SK-N-SH (cell line): ENCODE measurements around the gene CORO1A. TPM values are rescaled to one million over a fixed set of nuclear protein-coding genes. Genes with fewer than 3 reads are reported as not detected.

ENCODE experiments used
- CTCF ChIA-PET: fragments of 300-600, 350-600 bp; formaldehyde crosslinking; extraction: SDS; loops from one replicate; lab custom pipeline; 2021; lab: Yijun Ruan, JAX
- POLR2A ChIA-PET: fragments of 350-600 bp; sonication (Branson Sonifier 250); formaldehyde crosslinking; extraction: SDS; loops from one replicate; lab custom pipeline; 2020; ENCODE audit warnings: antibody characterized with exemption, inconsistent platforms; lab: Yijun Ruan, JAX
- DNase-seq: peaks from one replicate; pipeline ENCODE4 v3.0.0; 2012
- H2AFZ ChIP-seq: fragments of 200-600 bp; sonication (generic); 2 replicates; pipeline ENCODE4 v1.8.1; 2016; ENCODE audit warnings: antibody characterized with exemption, mild to moderate bottlenecking, low read depth
- H3F3A ChIP-seq: fragments of 200-600 bp; sonication (generic); replicated peaks from 2 replicates; pipeline ENCODE3; 2016; ENCODE audit warnings: antibody characterized with exemption, mild to moderate bottlenecking; ENCODE audit not compliant: insufficient read depth
- H3K27ac ChIP-seq, 2 experiments: fragments of 200-500 bp in 1 of 2; fragments of 200-600 bp in 1 of 2; sonication (Bioruptor generic) in 1 of 2; sonication (generic), shearing (Covaris generic) in 1 of 2; 2 replicates each; pipeline versions ENCODE4 v1.5.1 to v1.6.1; 2014 to 2016; ENCODE audit warnings: low read depth in 2 of 2, inconsistent platforms in 1 of 2, low read length in 1 of 2, mild to moderate bottlenecking in 1 of 2, mixed read lengths in 1 of 2
- H3K27me3 ChIP-seq: fragments of 200-600 bp; sonication (generic), shearing (Covaris generic); 2 replicates; pipeline ENCODE4 v1.6.1; 2016; ENCODE audit warnings: mixed run types; ENCODE audit not compliant: insufficient read depth
- H3K36me3 ChIP-seq, 2 experiments: fragments of 200-500 bp in 1 of 2; fragments of 200-600 bp in 1 of 2; sonication (Bioruptor generic) in 1 of 2; sonication (generic) in 1 of 2; replicated peaks in 1 of 2; 2 replicates each; pipeline versions ENCODE3 to v1.5.1; 2014 to 2016; ENCODE audit warnings: low read length in 1 of 2, mild to moderate bottlenecking in 1 of 2; ENCODE audit not compliant: insufficient read depth in 2 of 2, control insufficient read depth in 1 of 2
- H3K4me1 ChIP-seq, 2 experiments: fragments of 200-500 bp in 1 of 2; fragments of 200-600 bp in 1 of 2; sonication (Bioruptor generic) in 1 of 2; sonication (generic), shearing (Covaris generic) in 1 of 2; 2 replicates each; pipeline versions ENCODE4 v1.5.1 to v1.6.1; 2014 to 2016; ENCODE audit warnings: low read depth in 1 of 2, low read length in 1 of 2, mixed run types in 1 of 2; ENCODE audit not compliant: insufficient read depth in 2 of 2, control insufficient read depth in 1 of 2
- H3K4me2 ChIP-seq: fragments of 200-600 bp; sonication (generic), shearing (Covaris generic); 2 replicates; pipeline ENCODE4 v1.6.1; 2017; ENCODE audit warnings: mixed run types
- H3K4me3 ChIP-seq, 2 experiments: fragments of 200-500 bp in 1 of 2; fragments of 200-600 bp in 1 of 2; sonication (Bioruptor generic) in 1 of 2; sonication (generic), shearing (Covaris generic) in 1 of 2; 2 replicates each; pipeline versions ENCODE4 v1.5.1 to v1.8.1; 2014 to 2016; ENCODE audit warnings: low read depth in 2 of 2, inconsistent platforms in 1 of 2, low read length in 1 of 2, mild to moderate bottlenecking in 1 of 2, mixed read lengths in 1 of 2, moderate library complexity in 1 of 2
- H3K79me2 ChIP-seq: fragments of 200-600 bp; sonication (generic); 2 replicates; pipeline ENCODE4 v1.8.1; 2017; ENCODE audit warnings: mild to moderate bottlenecking; ENCODE audit not compliant: insufficient read depth
- H3K9ac ChIP-seq: fragments of 200-600 bp; sonication (generic); 2 replicates; pipeline ENCODE4 v1.6.1; 2017; ENCODE audit warnings: mixed run types
- H3K9me2 ChIP-seq: fragments of 200-600 bp; sonication (generic); 2 replicates; pipeline ENCODE4 v1.6.1; 2017; ENCODE audit warnings: mixed run types
- H3K9me3 ChIP-seq: fragments of 200-600 bp; sonication (generic); 2 replicates; pipeline ENCODE4 v1.6.1; 2017; ENCODE audit warnings: mixed run types, mild to moderate bottlenecking, moderate library complexity
- H4K20me1 ChIP-seq: fragments of 200-600 bp; sonication (generic); 2 replicates; pipeline ENCODE4 v1.6.1; 2017; ENCODE audit warnings: mild to moderate bottlenecking, mixed run types; ENCODE audit not compliant: insufficient read depth
- CHD2 ChIP-seq: fragments of 150-350 bp; IDR thresholded peaks from 2 replicates; pipeline ENCODE4 v1.6.1; 2018; ENCODE audit warnings: low read length; ENCODE audit not compliant: partially characterized antibody
- ELF1 ChIP-seq: IDR thresholded peaks from 2 replicates; pipeline ENCODE4 v1.4.0; 2012
- FOSL2 ChIP-seq: IDR thresholded peaks from 2 replicates; pipeline ENCODE4 v1.4.0; 2012; ENCODE audit warnings: low read depth, mild to moderate bottlenecking, moderate library complexity, borderline replicate concordance
- FOXJ3 ChIP-seq: sonication (generic); formaldehyde crosslinking; IDR thresholded peaks from 2 replicates; pipeline ENCODE4 v1.5.1; 2020; ENCODE audit warnings: mild to moderate bottlenecking, missing genetic modification reagents
- FOXM1 ChIP-seq: IDR thresholded peaks from 2 replicates; pipeline ENCODE4 v1.4.0; 2012; ENCODE audit warnings: low read depth, mild to moderate bottlenecking
- GABPA ChIP-seq: IDR thresholded peaks from 2 replicates; pipeline ENCODE4 v1.4.0; 2012; ENCODE audit warnings: low read depth, mild to moderate bottlenecking
- GATA2 ChIP-seq: sonication (generic); formaldehyde crosslinking; IDR thresholded peaks from 2 replicates; pipeline ENCODE4 v1.5.0; 2020; ENCODE audit warnings: mild to moderate bottlenecking, missing genetic modification reagents
- JUND ChIP-seq: IDR thresholded peaks from 2 replicates; pipeline ENCODE4 v1.4.0; 2012
- MEF2A ChIP-seq: IDR thresholded peaks from 2 replicates; pipeline ENCODE4 v1.4.0; 2012; ENCODE audit warnings: low read depth, borderline replicate concordance
- NFIC ChIP-seq: IDR thresholded peaks from 2 replicates; pipeline ENCODE4 v1.4.0; 2012; ENCODE audit warnings: borderline replicate concordance
- POLR2AphosphoS5 ChIP-seq: IDR thresholded peaks from 2 replicates; pipeline ENCODE4 v1.6.1; 2012; ENCODE audit warnings: low read depth, low read length
- RAD21 ChIP-seq: IDR thresholded peaks from 2 replicates; pipeline ENCODE4 v1.6.1; 2012; ENCODE audit warnings: mild to moderate bottlenecking, low read length
- RFX5 ChIP-seq: IDR thresholded peaks from 2 replicates; pipeline ENCODE4 v1.6.1; 2012; ENCODE audit warnings: mild to moderate bottlenecking, improper control_type of control experiment, low read length
- RXRA ChIP-seq: IDR thresholded peaks from 2 replicates; pipeline ENCODE4 v1.4.0; 2012; ENCODE audit warnings: low read depth, mild to moderate bottlenecking, borderline replicate concordance
- TCF12 ChIP-seq: IDR thresholded peaks from 2 replicates; pipeline ENCODE4 v1.4.0; 2012
- WGBS: methylation state at CpG from one replicate; pipeline ENCODE4 v1.1.6; 2017; ENCODE audit warnings: low lambda C conversion rate; 5-methylcytosine and 5-hydroxymethylcytosine counted together
- polyA plus RNA-seq, 3 experiments: library from polyadenylated mRNA; depleted of rRNA; stranded (reverse); fragments of >200 nt; gene quantifications; 2 replicates each; pipeline ENCODE4 v1.2.3, GENCODE V29; 2012
- TF ChIP-seq, protein P1 (sequence below): fragments of 200-600 bp; sonication (generic); IDR thresholded peaks from 2 replicates; pipeline ENCODE4 v1.6.1; 2017; ENCODE audit warnings: antibody characterized with exemption, mild to moderate bottlenecking, moderate library complexity
- TF ChIP-seq, protein P2 (sequence below): fragments of 150-350 bp; IDR thresholded peaks from 2 replicates; pipeline ENCODE4 v1.6.1; 2016; ENCODE audit warnings: mild to moderate bottlenecking, low read depth, low read length
- TF ChIP-seq, protein P3 (sequence below): IDR thresholded peaks from 2 replicates; pipeline ENCODE4; 2012

Gene CORO1A
- polyA plus RNA-seq, 1 of the 3 experiments (the other 2 are of a cell fraction), result 13.5 TPM

DNA sequence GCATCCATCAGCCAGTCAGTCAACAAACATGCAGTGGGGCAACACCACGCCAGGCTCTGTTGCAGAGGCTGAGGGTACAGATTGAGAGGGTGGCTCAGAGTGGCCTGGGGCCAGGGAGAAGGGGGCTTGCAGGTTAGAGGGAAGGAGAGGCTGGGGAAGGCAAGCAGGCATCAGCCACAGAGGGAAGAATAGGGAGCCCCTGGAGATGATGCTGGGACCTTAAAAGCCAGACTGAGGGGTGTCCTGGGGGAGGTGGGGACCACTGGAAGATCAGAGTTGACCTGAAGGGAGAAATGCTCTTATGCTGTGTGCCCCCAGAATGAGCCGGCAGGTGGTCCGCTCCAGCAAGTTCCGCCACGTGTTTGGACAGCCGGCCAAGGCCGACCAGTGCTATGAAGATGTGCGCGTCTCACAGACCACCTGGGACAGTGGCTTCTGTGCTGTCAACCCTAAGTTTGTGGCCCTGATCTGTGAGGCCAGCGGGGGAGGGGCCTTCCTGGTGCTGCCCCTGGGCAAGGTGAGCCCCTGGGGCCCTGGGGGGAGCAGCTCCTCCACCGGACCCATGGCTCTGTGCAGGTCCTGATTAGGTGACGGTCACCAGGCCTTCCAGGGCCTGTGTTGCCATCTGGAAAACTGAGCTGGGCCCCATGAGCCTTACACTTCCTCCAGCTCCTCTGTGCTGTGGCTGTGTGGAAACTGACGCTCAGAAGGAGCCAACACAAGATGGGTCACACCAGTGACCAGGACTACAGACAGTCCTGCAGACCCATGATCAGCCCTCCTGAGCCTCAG is 1.7 kb downstream of the CORO1A start (continued):
- TF ChIP-seq ELF1 (no peak), TCF12 (no peak), FOXJ3 (CRISPR knock-in tag) (no peak), RAD21 (no peak), RFX5 (no peak), CHD2 (no peak), FOXM1 (no peak), NFIC (no peak)

DNA sequence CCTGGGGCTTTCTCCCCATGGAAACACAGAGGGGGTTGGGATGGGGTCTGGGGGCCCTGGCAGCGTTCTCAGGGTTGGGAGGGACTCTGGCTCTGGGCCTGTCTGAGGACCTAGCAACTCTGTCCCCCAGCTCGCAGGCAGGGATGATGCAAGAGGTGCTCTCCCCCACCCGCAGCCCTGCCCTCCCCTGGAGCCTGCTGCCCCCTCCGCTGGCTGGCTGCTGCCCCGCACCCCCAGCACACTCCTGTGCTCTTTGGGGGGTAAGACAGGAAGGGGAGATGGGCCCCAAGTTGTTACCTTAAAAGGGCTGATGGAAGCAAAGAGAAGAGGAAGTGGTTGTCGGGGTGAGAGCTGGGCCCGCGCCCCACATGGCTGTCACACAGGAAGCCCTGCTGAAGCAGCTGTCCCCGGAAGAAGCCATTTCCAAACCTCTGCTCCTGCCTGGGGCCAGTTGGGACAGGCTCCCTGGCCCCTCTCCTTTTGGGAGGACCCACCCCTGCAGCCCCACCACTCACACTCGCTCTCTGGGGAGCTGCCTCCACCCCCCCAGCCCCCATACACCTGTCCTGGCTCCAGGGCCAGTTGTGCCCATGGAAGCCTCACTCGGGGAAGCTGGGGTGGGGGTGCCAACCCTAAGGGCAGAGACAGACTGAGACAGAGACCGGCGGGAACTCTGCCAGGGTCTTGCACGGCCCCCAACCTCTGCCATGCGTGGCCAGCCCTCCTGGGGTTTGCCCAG is 2.5 kb downstream of the CORO1A start:
- Histone ChIP-seq H3K27me3 (no peaks in the 10 kb centered on the region), H3K4me3 (no peak overlapping the region), H3K4me2 (no peak overlapping the region), H3K27ac (peak overlapping the region in 1 of 2 experiments; percentile 28; a peak in 1 of 4 replicates), H3K9me3 (no peaks in the 10 kb centered on the region), H3K9me2 (no peaks in the 10 kb centered on the region), H3K4me1 (peaks cover 0 to 25% of the 10 kb centered on the region in 2 experiments; a peak in 1 of 4 replicates), H2AFZ (no peak overlapping the region), H4K20me1 (no peaks in the 10 kb centered on the region), H3K9ac (no peak overlapping the region), H3K36me3 (peaks cover 0 to 6% of the 10 kb centered on the region in 2 experiments), H3K79me2 (no peaks in the 10 kb centered on the region), H3F3A (peaks cover 4% of the 10 kb centered on the region)
- CTCF ChIA-PET, result interaction anchor here (1.3 to 6.0 kb wide), 2 partner anchors 90 to 93 kb away, joined by 3 to 33 read pairs; partner anchors contain the start of genes TBX6 and YPEL3
- DNase-seq, result peak; percentile 30
- POLR2A ChIA-PET, result no interaction called here
- TF ChIP-seq MEF2A (no peak), POLR2AphosphoS5 (no peak), JUND (no peak), ELF1 (no peak), FOSL2 (no peak), TCF12 (no peak), RXRA (no peak), RAD21 (no peak), GATA2 (no peak), GABPA (no peak)
- TF ChIP-seq, protein P1, sequence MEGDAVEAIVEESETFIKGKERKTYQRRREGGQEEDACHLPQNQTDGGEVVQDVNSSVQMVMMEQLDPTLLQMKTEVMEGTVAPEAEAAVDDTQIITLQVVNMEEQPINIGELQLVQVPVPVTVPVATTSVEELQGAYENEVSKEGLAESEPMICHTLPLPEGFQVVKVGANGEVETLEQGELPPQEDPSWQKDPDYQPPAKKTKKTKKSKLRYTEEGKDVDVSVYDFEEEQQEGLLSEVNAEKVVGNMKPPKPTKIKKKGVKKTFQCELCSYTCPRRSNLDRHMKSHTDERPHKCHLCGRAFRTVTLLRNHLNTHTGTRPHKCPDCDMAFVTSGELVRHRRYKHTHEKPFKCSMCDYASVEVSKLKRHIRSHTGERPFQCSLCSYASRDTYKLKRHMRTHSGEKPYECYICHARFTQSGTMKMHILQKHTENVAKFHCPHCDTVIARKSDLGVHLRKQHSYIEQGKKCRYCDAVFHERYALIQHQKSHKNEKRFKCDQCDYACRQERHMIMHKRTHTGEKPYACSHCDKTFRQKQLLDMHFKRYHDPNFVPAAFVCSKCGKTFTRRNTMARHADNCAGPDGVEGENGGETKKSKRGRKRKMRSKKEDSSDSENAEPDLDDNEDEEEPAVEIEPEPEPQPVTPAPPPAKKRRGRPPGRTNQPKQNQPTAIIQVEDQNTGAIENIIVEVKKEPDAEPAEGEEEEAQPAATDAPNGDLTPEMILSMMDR, result no peak
- TF ChIP-seq, protein P2, sequence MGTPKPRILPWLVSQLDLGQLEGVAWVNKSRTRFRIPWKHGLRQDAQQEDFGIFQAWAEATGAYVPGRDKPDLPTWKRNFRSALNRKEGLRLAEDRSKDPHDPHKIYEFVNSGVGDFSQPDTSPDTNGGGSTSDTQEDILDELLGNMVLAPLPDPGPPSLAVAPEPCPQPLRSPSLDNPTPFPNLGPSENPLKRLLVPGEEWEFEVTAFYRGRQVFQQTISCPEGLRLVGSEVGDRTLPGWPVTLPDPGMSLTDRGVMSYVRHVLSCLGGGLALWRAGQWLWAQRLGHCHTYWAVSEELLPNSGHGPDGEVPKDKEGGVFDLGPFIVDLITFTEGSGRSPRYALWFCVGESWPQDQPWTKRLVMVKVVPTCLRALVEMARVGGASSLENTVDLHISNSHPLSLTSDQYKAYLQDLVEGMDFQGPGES, result no peak
- TF ChIP-seq, protein P3, sequence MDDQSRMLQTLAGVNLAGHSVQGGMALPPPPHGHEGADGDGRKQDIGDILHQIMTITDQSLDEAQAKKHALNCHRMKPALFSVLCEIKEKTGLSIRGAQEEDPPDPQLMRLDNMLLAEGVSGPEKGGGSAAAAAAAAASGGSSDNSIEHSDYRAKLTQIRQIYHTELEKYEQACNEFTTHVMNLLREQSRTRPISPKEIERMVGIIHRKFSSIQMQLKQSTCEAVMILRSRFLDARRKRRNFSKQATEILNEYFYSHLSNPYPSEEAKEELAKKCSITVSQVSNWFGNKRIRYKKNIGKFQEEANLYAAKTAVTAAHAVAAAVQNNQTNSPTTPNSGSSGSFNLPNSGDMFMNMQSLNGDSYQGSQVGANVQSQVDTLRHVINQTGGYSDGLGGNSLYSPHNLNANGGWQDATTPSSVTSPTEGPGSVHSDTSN, result no peak
- WGBS, result 97% methylated on average over 8 of the region's 15 CpGs
